ENCODE results near the gene AFM.

Gene AFM

DNA sequence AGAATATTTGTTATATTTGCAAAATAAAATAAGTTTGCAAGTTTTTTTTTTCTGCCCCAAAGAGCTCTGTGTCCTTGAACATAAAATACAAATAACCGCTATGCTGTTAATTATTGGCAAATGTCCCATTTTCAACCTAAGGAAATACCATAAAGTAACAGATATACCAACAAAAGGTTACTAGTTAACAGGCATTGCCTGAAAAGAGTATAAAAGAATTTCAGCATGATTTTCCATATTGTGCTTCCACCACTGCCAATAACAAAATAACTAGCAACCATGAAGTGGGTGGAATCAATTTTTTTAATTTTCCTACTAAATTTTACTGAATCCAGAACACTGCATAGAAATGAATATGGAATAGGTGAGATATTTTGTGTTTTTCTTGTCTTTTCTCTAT lies 45.6 kb upstream of the AFM start, which contains the start of gene AFP:
AFP (plus strand) TSS at position 238 of the 400 bp plus-strand sequence; CDS start at position 280, 42 bp downstream.
- Histone ChIP-seq H3K4me1 (no peaks in the 10 kb centered on the region), H3K27me3 (no peaks in the 10 kb centered on the region), H3K9me3 (no peaks in the 10 kb centered on the region), H3K27ac (no peak within 1 kb of the TSS), H3K4me3 (no peak within 1 kb of the TSS), H3K36me3 (no peaks in the 10 kb centered on the region)
- TF ChIP-seq, protein P1, sequence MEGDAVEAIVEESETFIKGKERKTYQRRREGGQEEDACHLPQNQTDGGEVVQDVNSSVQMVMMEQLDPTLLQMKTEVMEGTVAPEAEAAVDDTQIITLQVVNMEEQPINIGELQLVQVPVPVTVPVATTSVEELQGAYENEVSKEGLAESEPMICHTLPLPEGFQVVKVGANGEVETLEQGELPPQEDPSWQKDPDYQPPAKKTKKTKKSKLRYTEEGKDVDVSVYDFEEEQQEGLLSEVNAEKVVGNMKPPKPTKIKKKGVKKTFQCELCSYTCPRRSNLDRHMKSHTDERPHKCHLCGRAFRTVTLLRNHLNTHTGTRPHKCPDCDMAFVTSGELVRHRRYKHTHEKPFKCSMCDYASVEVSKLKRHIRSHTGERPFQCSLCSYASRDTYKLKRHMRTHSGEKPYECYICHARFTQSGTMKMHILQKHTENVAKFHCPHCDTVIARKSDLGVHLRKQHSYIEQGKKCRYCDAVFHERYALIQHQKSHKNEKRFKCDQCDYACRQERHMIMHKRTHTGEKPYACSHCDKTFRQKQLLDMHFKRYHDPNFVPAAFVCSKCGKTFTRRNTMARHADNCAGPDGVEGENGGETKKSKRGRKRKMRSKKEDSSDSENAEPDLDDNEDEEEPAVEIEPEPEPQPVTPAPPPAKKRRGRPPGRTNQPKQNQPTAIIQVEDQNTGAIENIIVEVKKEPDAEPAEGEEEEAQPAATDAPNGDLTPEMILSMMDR (IDR thresholded peaks at IDR 0.05): no peak
- DNase-seq: no peak
- intact Hi-C loops (cut with DNase I; ENCODE audit: low total_unique reads): no loop called here

GRCh38 chr4:73436674-73437557 lies 44.6 kb upstream of the AFM start:
- Histone ChIP-seq H3K4me1 (no peaks in the 10 kb centered on the region), H3K27ac (no peak overlapping the region), H3K4me3 (no peak overlapping the region), H3K27me3 (no peaks in the 10 kb centered on the region), H3K9me3 (no peaks in the 10 kb centered on the region), H3K36me3 (no peaks in the 10 kb centered on the region)
- no peak for DNase-seq
- intact Hi-C loops (cut with DNase I; ENCODE audit: low total_unique reads): no loop called here
- TF ChIP-seq, protein P1 (IDR thresholded peaks at IDR 0.05): no peak

- H3K27ac ChIP-seq: no peak overlapping the region
- H3K4me1 ChIP-seq: no peaks in the 10 kb centered on the region
- DNase-seq: no peak
- H3K36me3 ChIP-seq: no peaks in the 10 kb centered on the region
- intact Hi-C loops (cut with DNase I; ENCODE audit: low total_unique reads): no loop called here
- no peak overlapping the region for H3K4me3 ChIP-seq
- TF ChIP-seq, protein P1 (IDR thresholded peaks at IDR 0.05): no peak
- H3K9me3 ChIP-seq: no peaks in the 10 kb centered on the region
- no peaks in the 10 kb centered on the region for H3K27me3 ChIP-seq
Measured at GRCh38 chr4:73437558-73437956, 44.0 kb upstream of the AFM start.

DNA sequence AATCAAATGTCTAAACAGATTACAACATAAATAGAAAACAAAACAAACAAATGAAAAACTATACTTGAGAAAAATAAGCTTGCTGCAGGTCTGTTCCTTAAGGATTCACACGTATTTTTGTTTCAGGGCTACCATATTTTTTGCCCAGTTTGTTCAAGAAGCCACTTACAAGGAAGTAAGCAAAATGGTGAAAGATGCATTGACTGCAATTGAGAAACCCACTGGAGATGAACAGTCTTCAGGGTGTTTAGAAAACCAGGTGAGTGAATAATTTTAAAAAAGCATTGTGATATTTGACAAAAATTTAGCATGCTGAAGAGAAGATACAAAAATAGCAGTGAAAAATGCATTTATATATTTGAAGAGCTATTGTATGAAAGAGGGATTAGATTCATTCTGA lies 43.5 kb upstream of the AFM start:
- no peaks in the 10 kb centered on the region for H3K27me3 ChIP-seq
- intact Hi-C loops (cut with DNase I; ENCODE audit: low total_unique reads): no loop called here
- H3K4me3 ChIP-seq: no peak overlapping the region
- no peaks in the 10 kb centered on the region for H3K9me3 ChIP-seq
- TF ChIP-seq, protein P1 (IDR thresholded peaks at IDR 0.05): no peak
- no peaks in the 10 kb centered on the region for H3K4me1 ChIP-seq
- H3K27ac ChIP-seq: no peak overlapping the region
- DNase-seq: no peak
- H3K36me3 ChIP-seq: no peaks in the 10 kb centered on the region

DNA sequence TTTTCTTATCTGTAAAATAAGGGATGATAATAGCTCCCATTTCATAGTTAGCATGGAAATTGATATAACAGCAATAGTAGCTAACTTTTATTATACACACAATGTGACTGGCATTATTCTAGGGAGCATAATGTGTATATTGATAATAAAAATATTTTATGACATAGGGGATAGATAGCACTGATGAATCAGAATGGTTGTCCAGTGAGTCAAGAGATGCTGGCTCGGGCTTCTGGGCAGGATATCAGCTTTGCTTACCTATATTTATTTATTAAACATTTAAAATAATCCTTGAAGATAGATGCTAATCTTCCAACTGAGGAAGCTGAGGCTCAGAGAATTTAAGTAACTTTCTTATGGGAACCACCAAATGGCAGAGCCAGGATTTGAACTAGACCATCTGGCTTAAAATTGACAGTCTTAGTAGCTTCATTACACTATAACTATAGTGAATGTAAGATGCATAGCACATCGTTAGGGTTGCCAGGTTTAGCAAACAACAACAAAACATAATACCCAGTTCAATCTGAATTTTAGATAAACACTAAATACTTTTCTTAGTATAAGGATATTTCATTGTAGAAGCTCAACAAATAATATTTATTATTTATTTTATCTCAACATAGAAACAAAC lies 42.8 kb upstream of the AFM start:
- Histone ChIP-seq H3K9me3 (no peaks in the 10 kb centered on the region), H3K4me1 (no peaks in the 10 kb centered on the region), H3K27ac (no peak overlapping the region), H3K36me3 (no peaks in the 10 kb centered on the region), H3K27me3 (no peaks in the 10 kb centered on the region), H3K4me3 (no peak overlapping the region)
- intact Hi-C loops (cut with DNase I; ENCODE audit: low total_unique reads): no loop called here
- TF ChIP-seq, protein P1 (IDR thresholded peaks at IDR 0.05): no peak
- DNase-seq: no peak
